Spleen (tissue), 11 donors: Measurements from ENCODE around the gene CTDSP2. TPM values are rescaled to one million over a fixed set of nuclear protein-coding genes. Genes with fewer than 3 reads are reported as not detected.

Experiments used
- DNase-seq: peaks from one replicate; pipeline ENCODE4 v3.0.0-alpha.2; 2020
- H3K27ac ChIP-seq, 8 donors: fragments of 200-600 bp; sonication (generic) in 7 of 8; 1 replicate in 4 of 8; 2 replicates in 4 of 8; pipeline versions ENCODE4 v1.5.0 to v1.8.0; 2016 to 2021; ENCODE audit warnings: inconsistent platforms in 4 of 8, mild to moderate bottlenecking in 4 of 8, moderate library complexity in 1 of 8
- H3K27me3 ChIP-seq, 7 donors: fragments of 200-600 bp; sonication (generic) in 6 of 7; replicated peaks in 1 of 7; 1 replicate in 4 of 7; 2 replicates in 3 of 7; pipeline versions ENCODE4 v1.5.0 to v1.8.0; 2016 to 2021; ENCODE audit warnings: inconsistent platforms in 3 of 7, mild to moderate bottlenecking in 1 of 7
- H3K36me3 ChIP-seq, 6 donors: fragments of 200-600 bp; sonication (generic) in 5 of 6; 1 replicate in 4 of 6; 2 replicates in 2 of 6; pipeline versions ENCODE4 v1.5.0 to v1.8.0; 2016 to 2021; ENCODE audit warnings: inconsistent platforms in 2 of 6
- H3K4me1 ChIP-seq, 6 donors: fragments of 200-600 bp; sonication (generic) in 5 of 6; 1 replicate in 3 of 6; 2 replicates in 3 of 6; pipeline versions ENCODE4 v1.5.0 to v1.8.0; 2016 to 2021; ENCODE audit warnings: inconsistent platforms in 3 of 6
- H3K4me3 ChIP-seq, 8 donors: fragments of 200-600 bp; sonication (generic) in 7 of 8; 1 replicate in 4 of 8; 2 replicates in 4 of 8; pipeline versions ENCODE4 v1.5.0 to v1.8.0; 2016 to 2021; ENCODE audit warnings: inconsistent platforms in 4 of 8, mild to moderate bottlenecking in 4 of 8, moderate library complexity in 2 of 8
- H3K9me3 ChIP-seq, 8 donors: fragments of 200-600 bp; sonication (generic) in 7 of 8; 1 replicate in 4 of 8; 2 replicates in 4 of 8; pipeline versions ENCODE4 v1.5.0 to v1.8.0; 2016 to 2021; ENCODE audit warnings: inconsistent platforms in 4 of 8
- POLR2A ChIP-seq, 3 donors: fragments of 450-650 bp; IDR thresholded peaks; one replicate each; pipeline ENCODE4 v1.5.1; 2017; ENCODE audit warnings: antibody characterized with exemption in 3 of 3, mild to moderate bottlenecking in 1 of 3
- POLR2AphosphoS5 ChIP-seq, 3 donors: sonication (generic); formaldehyde crosslinking; IDR thresholded peaks; one replicate each; pipeline ENCODE4 v1.5.1; 2017; ENCODE audit warnings: antibody characterized with exemption in 3 of 3
- WGBS, 5 donors: extraction: QIAGEN DNeasy Blood & Tissue Kit in 3 of 5; methylation state at CpG; one replicate each; pipeline versions ENCODE4 v1.1.5 to v1.1.7; 2013 to 2018; 5-methylcytosine and 5-hydroxymethylcytosine counted together
- intact Hi-C: fragments of 100-400 bp; cut with DNase I; formaldehyde crosslinking; loops from one replicate; pipeline ENCODE4 v1.15.0; 2023; ENCODE audit warnings: low total_unique reads
- polyA plus RNA-seq, 3 donors: library from polyadenylated mRNA; stranded (reverse); fragments of 200-250 nt; gene quantifications; one replicate each; pipeline ENCODE4 v1.2.1, GENCODE V29; 2013
- total RNA-seq, 7 donors: library from RNA; depleted of rRNA in 3 of 7; stranded (reverse); fragments of >200 nt in 3 of 7; fragmentation: NEBNext Ultra II Directional in 4 of 7; extraction: Animal tissue kit (Norgen Biotek cat#: 25700) in 4 of 7; gene quantifications; one replicate each; pipeline versions ENCODE4 v1.1.0 to v1.2.1, GENCODE V29; 2016 to 2021
- TF ChIP-seq, protein P1 (sequence below), 11 experiments: fragments of 200-600 bp in 7 of 11; fragments of 450-650 bp in 4 of 11; sonication (generic) in 4 of 11; IDR thresholded peaks in 8 of 11; conservative IDR thresholded peaks in 3 of 11; 1 replicate in 7 of 11; 2 replicates in 4 of 11; pipeline versions ENCODE4 v1.4.0 to v1.8.0; 2016 to 2021; ENCODE audit warnings: antibody characterized with exemption in 11 of 11, inconsistent platforms in 4 of 11, mild to moderate bottlenecking in 1 of 11
- donor health status: healthy with polysubstance abuse.
- donor health status: DM: no; HTN: no; CAD: no; lungs with moderate emphysema.
- donor health status: DM: no; HTN: no; CAD: no.
- donor health status: Bipolar disorder and iron deficiency.
- donor health status: healthy.
- donor health status: DM: no; HTN: no; CAD: no.
- donor health status: DM: yes; HTN: yes; CAD: no.

CTDSP2 gene
- total and polyA plus RNA-seq, 10 donors: 22.2 to 203 (median 144) TPM

DNA sequence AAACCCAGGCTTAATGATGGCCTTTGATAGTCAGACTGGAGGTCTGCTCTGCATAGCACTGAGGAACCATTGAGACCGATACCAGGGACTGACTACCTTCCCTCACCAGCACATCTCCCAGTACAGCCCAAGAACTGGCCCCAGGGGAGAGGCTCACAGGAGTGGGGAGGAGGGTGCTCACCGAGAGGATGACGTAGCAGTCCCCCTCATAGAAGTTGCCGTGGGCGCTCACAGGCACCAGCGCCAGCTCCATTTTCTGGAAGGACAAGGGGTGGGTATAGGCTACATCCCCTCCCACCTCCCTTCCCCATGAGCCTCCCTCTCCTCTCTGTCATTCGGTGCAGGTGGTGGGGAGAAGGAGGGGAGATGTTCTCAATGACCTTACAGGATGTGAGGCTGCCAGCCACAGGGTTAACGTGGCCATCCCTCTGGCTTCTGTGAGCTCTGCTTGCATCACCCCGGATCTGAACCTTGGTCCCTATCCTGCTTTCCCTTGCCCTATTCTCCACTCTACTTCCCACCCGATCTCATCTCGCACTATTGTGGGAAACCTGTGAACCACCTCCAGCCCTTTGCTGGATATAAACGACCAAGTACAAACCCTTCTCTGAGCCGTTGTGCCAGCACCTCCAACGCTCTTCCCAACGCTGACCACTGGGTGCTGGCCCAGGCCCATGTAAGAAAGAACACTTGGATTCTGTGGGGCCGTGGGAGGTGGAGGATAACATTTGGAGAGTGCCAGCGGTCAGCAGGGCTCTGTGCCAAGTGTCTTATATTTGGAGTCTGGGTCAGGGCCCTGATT, 32.4 kb downstream of the CTDSP2 start:
- Histone ChIP-seq H3K36me3 (peaks cover 0 to 50% (median 19%) of the 10 kb centered on the region in 6 donors), H3K4me3 (no peak overlapping the region), H3K9me3 (no peaks in the 10 kb centered on the region), H3K4me1 (peaks cover 0 to 39% (median 15%) of the 10 kb centered on the region in 6 donors), H3K27me3 (no peaks in the 10 kb centered on the region), H3K27ac (peak overlapping the region in 1 of 8 donors; percentile 3)
- 69 to 87% (median 77%) methylated on average over 14 to 17 of the region's 17 CpGs for WGBS, 5 donors
- intact Hi-C loops: no loop called here
- TF ChIP-seq POLR2AphosphoS5 (IDR thresholded peaks at IDR 0.05) (peak in 2 of 3 donors; percentile 23 to 47), POLR2A (IDR thresholded peaks at IDR 0.05) (no peak)
- TF ChIP-seq, protein P1, sequence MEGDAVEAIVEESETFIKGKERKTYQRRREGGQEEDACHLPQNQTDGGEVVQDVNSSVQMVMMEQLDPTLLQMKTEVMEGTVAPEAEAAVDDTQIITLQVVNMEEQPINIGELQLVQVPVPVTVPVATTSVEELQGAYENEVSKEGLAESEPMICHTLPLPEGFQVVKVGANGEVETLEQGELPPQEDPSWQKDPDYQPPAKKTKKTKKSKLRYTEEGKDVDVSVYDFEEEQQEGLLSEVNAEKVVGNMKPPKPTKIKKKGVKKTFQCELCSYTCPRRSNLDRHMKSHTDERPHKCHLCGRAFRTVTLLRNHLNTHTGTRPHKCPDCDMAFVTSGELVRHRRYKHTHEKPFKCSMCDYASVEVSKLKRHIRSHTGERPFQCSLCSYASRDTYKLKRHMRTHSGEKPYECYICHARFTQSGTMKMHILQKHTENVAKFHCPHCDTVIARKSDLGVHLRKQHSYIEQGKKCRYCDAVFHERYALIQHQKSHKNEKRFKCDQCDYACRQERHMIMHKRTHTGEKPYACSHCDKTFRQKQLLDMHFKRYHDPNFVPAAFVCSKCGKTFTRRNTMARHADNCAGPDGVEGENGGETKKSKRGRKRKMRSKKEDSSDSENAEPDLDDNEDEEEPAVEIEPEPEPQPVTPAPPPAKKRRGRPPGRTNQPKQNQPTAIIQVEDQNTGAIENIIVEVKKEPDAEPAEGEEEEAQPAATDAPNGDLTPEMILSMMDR (IDR thresholded peaks at IDR 0.05 in 8 of 11, conservative IDR thresholded peaks at IDR 0.05 in 3 of 11): no peak
- peak; percentile 48 for DNase-seq

DNA sequence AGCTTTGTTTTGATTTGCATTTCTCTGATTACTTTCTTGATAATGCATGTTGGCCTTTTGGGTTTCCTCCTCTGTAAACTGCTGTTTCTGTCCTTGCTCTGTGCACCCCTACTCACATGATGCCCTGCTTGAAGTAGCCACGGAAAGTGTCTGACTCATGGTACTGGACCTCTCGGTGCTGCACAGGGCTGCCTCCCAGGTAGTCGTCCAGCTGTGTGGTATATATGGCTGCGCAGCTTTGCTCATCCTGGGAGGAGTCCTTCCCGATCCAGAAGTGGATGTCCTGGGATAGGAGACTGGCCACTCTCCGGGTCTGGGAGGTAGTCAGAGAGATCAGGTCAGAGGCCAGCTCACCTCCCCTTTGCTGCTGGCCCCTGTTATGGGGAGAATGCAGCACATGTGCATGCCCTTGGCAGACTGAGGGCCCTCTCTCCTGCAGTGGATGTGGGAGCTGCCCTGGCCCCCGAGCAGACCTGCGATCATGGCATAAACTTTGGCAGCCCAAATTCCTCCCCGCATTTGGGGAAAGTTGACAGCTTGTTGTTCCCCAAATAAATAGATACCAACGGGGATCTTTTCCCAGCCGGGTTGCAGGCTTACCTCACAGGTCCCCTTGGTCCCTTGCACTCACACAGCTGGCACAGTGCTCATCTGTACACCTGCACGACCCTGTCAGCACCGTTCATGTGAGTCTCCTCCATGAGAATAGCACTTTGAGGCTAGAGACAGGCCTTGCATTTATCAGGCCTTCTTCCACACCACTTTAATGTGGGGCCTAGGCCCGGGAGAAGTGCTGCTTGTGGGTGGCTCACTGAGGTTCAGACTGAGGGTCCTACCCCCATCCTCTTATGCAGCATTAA, 33.2 kb downstream of the CTDSP2 start:
- Histone ChIP-seq H3K4me1 (peaks cover 0 to 39% (median 14%) of the 10 kb centered on the region in 6 donors), H3K27ac (no peak overlapping the region), H3K9me3 (no peaks in the 10 kb centered on the region), H3K36me3 (peaks cover 0 to 50% (median 23%) of the 10 kb centered on the region in 6 donors), H3K4me3 (no peak overlapping the region), H3K27me3 (no peaks in the 10 kb centered on the region)
- WGBS, 5 donors: 82 to 94% (median 88%) methylated on average over 14 of the region's 14 CpGs
- intact Hi-C loops: no loop called here
- peak; percentile 39 for DNase-seq
- TF ChIP-seq, protein P1 (IDR thresholded peaks at IDR 0.05 in 8 of 11, conservative IDR thresholded peaks at IDR 0.05 in 3 of 11): no peak
- TF ChIP-seq POLR2A (IDR thresholded peaks at IDR 0.05): no peak
- no peak for TF ChIP-seq POLR2AphosphoS5 (IDR thresholded peaks at IDR 0.05)

DNA sequence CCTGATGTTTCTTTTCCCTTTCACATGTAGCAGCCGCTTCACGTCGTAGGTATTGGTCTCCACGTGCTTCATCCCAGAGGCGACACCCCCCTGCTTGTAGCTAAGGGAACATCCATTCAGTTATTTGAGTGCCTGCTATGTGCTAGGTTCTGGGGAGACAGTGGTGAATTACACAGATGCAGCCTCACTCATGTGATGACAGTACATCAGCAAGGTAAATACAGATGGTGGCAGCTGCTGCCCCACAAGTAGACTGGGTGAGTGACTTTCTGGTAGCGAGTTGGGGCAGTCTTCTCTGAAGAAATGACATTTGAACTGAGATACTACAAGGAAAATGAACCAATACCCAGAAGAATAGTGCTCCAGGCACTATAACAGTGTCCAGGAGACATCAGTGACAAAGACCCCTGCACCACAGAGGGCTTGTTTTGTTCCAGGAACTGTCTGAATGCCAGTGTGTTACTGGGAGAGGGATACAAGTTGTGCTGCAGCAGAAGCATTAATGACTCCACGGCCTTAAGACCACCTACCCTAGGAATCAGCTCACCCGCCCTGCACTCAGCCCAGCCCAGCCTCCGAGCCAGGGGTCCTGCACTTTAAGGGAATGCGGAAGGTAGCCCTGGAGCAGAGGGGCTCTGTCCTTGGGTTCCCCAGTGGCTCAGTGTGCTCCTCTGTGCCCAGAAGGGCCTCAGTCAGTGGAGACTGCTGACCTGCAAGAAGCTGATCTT, 35.3 kb downstream of the CTDSP2 start:
- Histone ChIP-seq H3K27ac (no peak overlapping the region), H3K4me1 (peaks cover 0 to 23% (median 6%) of the 10 kb centered on the region in 6 donors), H3K27me3 (no peaks in the 10 kb centered on the region), H3K4me3 (no peak overlapping the region), H3K9me3 (no peaks in the 10 kb centered on the region), H3K36me3 (peaks cover 0 to 70% (median 40%) of the 10 kb centered on the region in 6 donors)
- peak; percentile 47 for DNase-seq
- WGBS, 5 donors: 87 to 96% (median 93%) methylated on average over 7 to 10 of the region's 10 CpGs
- intact Hi-C loops: no loop called here
- TF ChIP-seq, protein P1 (IDR thresholded peaks at IDR 0.05 in 8 of 11, conservative IDR thresholded peaks at IDR 0.05 in 3 of 11): no peak
- TF ChIP-seq POLR2A (IDR thresholded peaks at IDR 0.05): no peak
- no peak for TF ChIP-seq POLR2AphosphoS5 (IDR thresholded peaks at IDR 0.05)
